Raji (cell line): ENCODE results near the gene EMP1.

Experiments
- POLR2A ChIP-seq: IDR thresholded peaks from 2 replicates; pipeline ENCODE4 v1.6.1; 2011; ENCODE audit warnings: low read depth, low read length, control low read depth; ENCODE audit not compliant: insufficient read depth

Gene EMP1

GRCh38 chr12:13200841-13201240 lies 4.3 kb downstream of the EMP1 start:
- no peak for TF ChIP-seq POLR2A

- no peak for TF ChIP-seq POLR2A
These were observed 6.8 kb downstream of the EMP1 start for GRCh38 chr12:13203034-13203922.

- no peak for TF ChIP-seq POLR2A
These were observed 7.9 kb downstream of the EMP1 start for GRCh38 chr12:13204428-13204827.

GRCh38 chr12:13205809-13206559 lies 9.5 kb downstream of the EMP1 start:
- TF ChIP-seq POLR2A, result no peak

DNA sequence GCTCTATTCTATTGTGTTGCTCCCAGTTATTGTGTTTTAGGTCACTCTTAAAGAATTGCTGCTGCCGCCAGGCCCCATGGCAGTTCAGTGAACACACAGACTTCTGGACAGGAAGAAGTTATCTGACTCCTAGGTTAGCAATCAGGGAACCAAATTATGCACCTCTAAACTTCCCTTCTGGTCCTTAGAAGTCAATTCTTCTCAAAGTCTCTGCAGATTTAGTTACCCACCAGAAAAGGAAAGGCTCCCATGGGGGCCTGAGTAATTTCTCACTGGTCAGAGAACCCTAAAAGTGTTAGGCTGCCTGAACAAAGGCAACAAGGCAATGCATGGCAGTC lies 10.0 kb downstream of the EMP1 start:
- TF ChIP-seq POLR2A, result no peak

DNA sequence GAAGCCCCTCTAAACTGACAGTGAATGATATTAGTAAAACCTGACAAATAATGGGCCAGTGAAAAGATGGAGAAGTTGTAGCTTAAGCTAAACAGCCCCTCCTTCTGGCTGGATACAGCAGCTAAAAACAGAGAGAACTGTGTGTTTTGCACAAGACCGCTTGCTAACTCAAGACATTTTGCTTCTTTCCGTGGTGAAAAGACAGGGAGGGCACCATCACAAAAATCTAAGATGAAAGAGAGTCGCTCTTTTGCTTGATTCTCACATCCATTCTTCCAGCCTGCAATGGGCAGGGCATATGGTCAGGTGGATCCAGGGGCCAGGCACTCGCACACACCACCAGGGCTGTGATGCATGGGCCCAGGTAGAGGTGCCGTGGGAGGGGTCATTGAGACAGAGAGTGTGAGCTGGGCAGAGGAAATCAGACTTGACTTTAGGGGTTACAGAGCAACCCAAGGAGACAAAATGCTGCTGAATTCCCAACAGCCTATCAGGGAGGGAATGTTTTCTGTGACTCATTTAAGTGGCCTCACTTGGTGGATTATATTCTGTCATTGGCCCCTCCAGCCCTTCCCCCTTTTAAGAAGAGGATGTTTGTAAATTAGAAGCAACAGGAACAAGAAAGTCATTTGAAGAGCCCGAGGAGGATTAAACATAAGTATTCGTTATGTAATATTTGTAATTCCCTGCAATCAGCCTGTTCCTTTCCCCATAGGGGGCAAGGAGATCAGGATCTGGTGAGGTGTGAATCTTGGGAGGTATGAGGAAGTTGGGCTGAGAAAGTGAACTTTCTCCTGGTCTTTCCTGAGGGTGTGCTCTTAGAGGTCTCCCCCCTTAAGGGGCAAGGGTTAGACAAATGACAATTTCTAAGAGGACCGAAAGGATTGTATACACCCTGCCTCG lies 12.3 kb downstream of the EMP1 start:
- TF ChIP-seq POLR2A, result no peak

GRCh38 chr12:13209436-13210235 lies 13.1 kb downstream of the EMP1 start:
- TF ChIP-seq POLR2A, result no peak

DNA sequence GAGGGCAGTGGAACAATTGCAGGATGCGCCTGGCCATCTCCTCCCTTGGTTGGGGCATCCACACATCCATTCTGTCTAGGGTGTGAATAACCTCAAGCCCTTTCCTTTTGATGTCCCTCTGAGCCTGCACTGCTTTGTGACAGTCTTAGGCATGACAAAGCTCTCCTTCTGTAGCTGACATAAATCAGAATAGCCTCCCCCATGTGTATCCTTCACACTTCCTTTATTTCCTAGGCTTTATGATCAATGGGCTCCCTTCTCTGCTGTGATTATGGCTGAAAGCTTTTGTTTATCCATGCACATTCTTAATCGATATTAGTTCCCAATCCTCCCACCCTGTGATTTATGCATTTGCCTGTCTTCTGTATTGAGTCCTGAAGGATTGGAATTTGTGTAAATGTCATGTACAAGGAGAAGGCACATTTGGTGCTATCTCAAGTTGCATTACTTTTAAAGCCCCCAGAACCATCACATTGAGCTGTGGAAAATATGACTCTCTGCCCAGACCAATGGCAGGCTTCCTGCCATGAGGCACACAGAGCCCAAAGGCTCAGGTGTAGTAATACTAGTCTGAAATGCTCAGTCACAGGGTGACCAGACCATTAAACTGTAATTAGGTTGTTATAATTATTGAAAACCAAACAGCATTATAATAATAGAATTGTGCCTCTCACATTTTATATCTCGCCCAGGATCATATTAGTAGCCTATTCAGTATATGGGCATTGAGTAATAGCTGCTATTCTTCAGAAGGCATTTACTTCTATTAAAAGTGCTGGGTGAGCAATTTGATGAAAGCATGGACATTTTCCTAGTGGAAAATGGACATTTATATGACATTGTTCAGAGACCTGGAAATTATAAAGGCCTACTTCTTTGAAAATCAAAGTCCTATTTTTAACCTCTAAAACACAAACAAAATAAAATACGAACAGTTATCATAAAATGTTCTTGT lies 14.0 kb downstream of the EMP1 start:
- TF ChIP-seq POLR2A, result no peak

DNA sequence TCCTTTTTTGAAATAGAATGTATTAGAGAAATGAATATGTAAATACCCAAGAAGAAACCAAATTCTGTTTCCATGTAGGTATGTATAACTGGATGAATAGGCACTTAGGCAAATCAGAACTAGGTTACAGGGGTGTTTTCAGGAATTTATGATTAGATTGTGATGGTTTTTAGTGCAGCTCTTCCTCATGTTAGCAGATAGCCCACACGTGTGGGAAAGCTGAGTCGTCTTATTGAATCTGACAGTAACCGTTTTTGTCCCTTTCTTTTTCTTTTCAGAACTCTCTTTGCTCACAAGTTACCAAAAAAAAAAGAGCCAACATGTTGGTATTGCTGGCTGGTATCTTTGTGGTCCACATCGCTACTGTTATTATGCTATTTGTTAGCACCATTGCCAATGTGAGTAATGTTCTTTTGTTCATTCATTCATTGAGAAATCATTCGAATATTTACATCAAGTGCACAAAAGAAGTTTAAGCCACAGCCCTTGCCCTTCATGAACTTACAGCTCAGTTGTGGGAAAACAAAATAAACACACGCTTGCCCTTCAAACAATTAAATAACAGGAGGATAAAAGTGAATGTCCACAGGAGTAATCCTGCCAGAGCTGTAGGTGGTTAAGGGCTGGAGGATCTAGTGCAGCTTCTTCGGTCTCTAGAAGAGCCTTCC lies 14.8 kb downstream of the EMP1 start:
- no peak for TF ChIP-seq POLR2A

- TF ChIP-seq POLR2A, result no peak
These were observed 15.5 kb downstream of the EMP1 start for GRCh38 chr12:13211859-13212664.

- no peak for TF ChIP-seq POLR2A
These were observed 18.5 kb downstream of the EMP1 start for GRCh38 chr12:13215056-13215455.

DNA sequence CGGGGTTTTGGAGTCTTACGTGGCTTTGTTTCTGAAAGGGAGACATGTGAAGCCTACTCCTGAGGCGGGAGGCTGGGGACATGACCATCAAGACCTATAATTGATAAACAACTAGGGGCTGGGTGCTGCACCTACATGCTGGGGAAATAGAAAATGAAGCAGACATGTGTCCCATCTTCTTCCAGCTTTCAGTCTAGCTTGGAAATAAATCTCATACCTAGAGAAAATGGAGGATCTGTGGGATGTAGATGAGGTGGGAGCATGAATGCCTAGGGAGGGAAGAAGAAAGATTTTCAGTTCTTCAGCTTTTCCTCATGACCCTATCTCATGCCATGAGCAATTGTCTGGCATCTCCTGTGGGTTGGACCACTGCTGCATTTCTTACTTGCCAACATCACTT lies 22.1 kb downstream of the EMP1 start:
- TF ChIP-seq POLR2A, result no peak

- TF ChIP-seq POLR2A, result no peak
These were observed 22.8 kb downstream of the EMP1 start for GRCh38 chr12:13219320-13219719.

DNA sequence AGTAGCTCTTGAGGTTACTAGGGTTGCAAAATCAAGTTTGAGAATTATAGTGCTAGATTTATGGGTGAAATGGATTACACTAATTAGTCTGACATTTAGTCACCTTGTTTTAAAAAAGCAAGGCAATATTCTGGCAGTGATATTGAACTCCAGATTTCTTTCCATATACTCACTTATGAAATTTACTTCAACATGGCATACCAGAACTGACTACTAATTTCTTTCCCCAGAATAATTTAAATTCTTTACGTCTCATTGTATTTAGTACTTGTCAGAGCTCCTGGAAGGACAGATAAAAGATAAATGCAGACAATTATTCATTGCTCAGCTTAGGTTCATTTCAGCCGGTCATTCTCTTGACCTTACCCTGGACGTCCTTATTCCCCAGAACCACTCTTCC lies 24.3 kb downstream of the EMP1 start:
- no peak for TF ChIP-seq POLR2A
